ENCODE results near the gene TBC1D16. TPM values are rescaled to one million over a fixed set of nuclear protein-coding genes. Genes with fewer than 3 reads are reported as not detected.

TBC1D16 gene
- total RNA-seq, 1 experiment from 2014 or later, result 35.9 TPM

DNA sequence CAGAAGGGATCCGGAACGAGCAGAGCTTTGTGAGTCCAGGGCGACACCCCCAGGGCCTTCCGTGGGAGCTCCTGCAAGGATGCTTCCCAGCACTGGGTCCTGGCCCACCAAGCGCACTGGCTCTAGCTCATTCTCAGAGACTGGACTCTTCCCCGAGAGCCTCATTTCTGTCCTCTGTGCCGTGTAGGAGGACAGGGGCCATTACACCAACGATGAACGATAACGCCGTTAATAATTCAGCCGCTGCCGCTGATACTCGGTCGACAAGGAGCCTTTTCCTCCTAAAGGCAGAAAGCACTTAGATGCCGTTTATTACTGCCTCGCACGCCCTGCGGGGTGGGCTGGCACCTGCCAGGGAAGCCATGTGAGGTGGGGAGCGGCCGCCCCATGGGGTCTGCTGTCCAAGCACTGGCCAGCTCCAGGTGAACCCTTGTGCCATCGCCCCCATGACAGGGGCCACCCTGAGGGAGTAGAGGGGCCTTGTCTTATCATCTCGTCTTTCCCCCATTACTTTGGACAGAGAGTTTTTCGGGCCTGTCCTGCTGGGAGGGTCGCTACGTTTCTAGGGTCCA lies 33.5 kb downstream of the TBC1D16 start:
- Mint-ChIP-seq H3K27ac (ENCODE audit: unreplicated experiment) (no peak overlapping the region), H3K27me3 (ENCODE audit: unreplicated experiment) (no peaks in the 10 kb centered on the region), H3K36me3 (ENCODE audit: insufficient read depth, unreplicated experiment) (peaks cover 10% of the 10 kb centered on the region), H3K9me3 (ENCODE audit: low read depth, unreplicated experiment) (no peaks in the 10 kb centered on the region), H3K4me3 (ENCODE audit: low read depth, unreplicated experiment) (no peak overlapping the region), H3K4me1 (ENCODE audit: low read depth, unreplicated experiment) (peaks cover 20% of the 10 kb centered on the region)
- DNase-seq, result no peak
- intact Hi-C loops (cut with micrococcal nuclease; ENCODE audit: unreplicated experiment), result no loop called here
- CTCF ChIA-PET, result no interaction called here
- BruUV-seq (replicated peaks), result no TSS peak
- TF ChIP-seq, protein P1, sequence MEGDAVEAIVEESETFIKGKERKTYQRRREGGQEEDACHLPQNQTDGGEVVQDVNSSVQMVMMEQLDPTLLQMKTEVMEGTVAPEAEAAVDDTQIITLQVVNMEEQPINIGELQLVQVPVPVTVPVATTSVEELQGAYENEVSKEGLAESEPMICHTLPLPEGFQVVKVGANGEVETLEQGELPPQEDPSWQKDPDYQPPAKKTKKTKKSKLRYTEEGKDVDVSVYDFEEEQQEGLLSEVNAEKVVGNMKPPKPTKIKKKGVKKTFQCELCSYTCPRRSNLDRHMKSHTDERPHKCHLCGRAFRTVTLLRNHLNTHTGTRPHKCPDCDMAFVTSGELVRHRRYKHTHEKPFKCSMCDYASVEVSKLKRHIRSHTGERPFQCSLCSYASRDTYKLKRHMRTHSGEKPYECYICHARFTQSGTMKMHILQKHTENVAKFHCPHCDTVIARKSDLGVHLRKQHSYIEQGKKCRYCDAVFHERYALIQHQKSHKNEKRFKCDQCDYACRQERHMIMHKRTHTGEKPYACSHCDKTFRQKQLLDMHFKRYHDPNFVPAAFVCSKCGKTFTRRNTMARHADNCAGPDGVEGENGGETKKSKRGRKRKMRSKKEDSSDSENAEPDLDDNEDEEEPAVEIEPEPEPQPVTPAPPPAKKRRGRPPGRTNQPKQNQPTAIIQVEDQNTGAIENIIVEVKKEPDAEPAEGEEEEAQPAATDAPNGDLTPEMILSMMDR (IDR thresholded peaks at IDR 0.05; ENCODE audit: unreplicated experiment), result no peak

DNA sequence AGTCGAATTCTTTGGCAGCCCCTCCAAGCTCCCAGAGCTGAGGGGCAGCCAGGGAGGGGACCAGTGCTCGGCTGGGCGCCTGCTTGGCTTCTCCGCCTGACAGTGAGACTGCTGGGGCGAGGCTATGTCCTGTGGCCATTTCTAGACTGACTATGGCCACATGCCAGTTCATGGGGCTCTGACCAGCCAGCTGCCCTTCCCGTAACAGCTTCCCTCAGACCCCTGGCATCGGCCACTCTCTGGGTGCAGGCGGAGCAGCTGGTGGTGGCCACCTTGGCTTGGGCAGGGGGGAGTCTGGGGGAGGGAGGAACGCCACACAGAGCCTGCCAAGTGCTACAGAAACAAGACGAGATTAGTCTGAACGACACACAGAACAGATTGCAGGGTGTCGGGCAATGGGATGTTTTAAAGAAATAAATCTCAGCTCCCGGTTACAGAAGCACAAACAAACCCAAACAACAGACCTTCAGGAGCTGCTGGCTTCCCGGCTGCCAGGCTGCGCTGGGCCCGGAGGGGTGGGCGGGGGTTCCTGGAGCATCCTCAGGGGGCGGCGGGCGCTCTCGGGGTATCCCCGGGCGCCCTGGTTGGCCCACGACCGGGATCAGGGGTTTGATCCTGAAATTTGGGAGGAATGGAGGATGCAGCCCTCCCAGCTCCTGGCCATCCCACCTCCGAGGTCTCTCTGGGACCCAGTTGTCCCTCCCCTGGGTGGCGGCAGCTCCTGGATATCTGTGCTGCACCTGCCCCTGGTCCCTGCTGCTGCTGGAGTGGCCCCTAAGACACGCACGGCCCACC lies 34.5 kb downstream of the TBC1D16 start:
- H3K36me3 Mint-ChIP-seq (ENCODE audit: insufficient read depth, unreplicated experiment), result peaks cover 10% of the 10 kb centered on the region
- CTCF ChIA-PET, result interaction anchor here (0.6 kb wide), 1 partner anchor 119 kb away, joined by 3 read pairs; no protein-coding TSS in a partner anchor
- H3K9me3 Mint-ChIP-seq (ENCODE audit: low read depth, unreplicated experiment), result no peaks in the 10 kb centered on the region
- H3K27ac Mint-ChIP-seq (ENCODE audit: unreplicated experiment), result no peak overlapping the region
- TF ChIP-seq, protein P1 (IDR thresholded peaks at IDR 0.05; ENCODE audit: unreplicated experiment), result no peak
- peaks cover 16% of the 10 kb centered on the region for H3K4me1 Mint-ChIP-seq (ENCODE audit: low read depth, unreplicated experiment)
- H3K4me3 Mint-ChIP-seq (ENCODE audit: low read depth, unreplicated experiment), result no peak overlapping the region
- intact Hi-C loops (cut with micrococcal nuclease; ENCODE audit: unreplicated experiment), result no loop called here
- no peaks in the 10 kb centered on the region for H3K27me3 Mint-ChIP-seq (ENCODE audit: unreplicated experiment)
- BruUV-seq (replicated peaks), result no TSS peak
- DNase-seq, result no peak

DNA sequence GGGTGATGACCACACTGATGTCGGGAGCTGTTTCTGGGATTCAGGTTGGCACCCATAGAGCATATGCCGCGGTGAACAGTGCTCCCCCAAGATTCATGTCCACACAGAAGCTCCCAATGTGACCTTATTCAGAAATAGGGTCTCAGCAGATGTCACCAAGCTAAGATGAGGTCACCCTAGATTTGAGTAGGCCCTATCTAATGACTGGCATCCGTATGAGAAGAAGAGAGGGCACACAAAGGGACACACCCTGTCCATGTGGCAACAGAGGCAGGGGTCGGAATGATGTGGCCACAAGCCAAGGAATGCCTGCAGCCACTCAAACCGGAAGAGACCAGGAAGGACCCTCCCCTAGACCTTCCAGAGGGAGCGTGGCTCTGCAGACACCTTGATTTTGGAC lies 35.5 kb downstream of the TBC1D16 start:
- H3K4me3 Mint-ChIP-seq (ENCODE audit: low read depth, unreplicated experiment), result no peak overlapping the region
- TF ChIP-seq, protein P1 (IDR thresholded peaks at IDR 0.05; ENCODE audit: unreplicated experiment), result no peak
- intact Hi-C loops (cut with micrococcal nuclease; ENCODE audit: unreplicated experiment), result no loop called here
- no peak for DNase-seq
- no peak overlapping the region for H3K27ac Mint-ChIP-seq (ENCODE audit: unreplicated experiment)
- H3K4me1 Mint-ChIP-seq (ENCODE audit: low read depth, unreplicated experiment), result peaks cover 11% of the 10 kb centered on the region
- H3K9me3 Mint-ChIP-seq (ENCODE audit: low read depth, unreplicated experiment), result no peaks in the 10 kb centered on the region
- H3K27me3 Mint-ChIP-seq (ENCODE audit: unreplicated experiment), result no peaks in the 10 kb centered on the region
- BruUV-seq (replicated peaks), result no TSS peak
- H3K36me3 Mint-ChIP-seq (ENCODE audit: insufficient read depth, unreplicated experiment), result peaks cover 10% of the 10 kb centered on the region
- CTCF ChIA-PET, result interaction anchor here (0.5 to 0.6 kb wide), 2 partner anchors 138 to 148 kb away, joined by 3 read pairs; no protein-coding TSS in a partner anchor

DNA sequence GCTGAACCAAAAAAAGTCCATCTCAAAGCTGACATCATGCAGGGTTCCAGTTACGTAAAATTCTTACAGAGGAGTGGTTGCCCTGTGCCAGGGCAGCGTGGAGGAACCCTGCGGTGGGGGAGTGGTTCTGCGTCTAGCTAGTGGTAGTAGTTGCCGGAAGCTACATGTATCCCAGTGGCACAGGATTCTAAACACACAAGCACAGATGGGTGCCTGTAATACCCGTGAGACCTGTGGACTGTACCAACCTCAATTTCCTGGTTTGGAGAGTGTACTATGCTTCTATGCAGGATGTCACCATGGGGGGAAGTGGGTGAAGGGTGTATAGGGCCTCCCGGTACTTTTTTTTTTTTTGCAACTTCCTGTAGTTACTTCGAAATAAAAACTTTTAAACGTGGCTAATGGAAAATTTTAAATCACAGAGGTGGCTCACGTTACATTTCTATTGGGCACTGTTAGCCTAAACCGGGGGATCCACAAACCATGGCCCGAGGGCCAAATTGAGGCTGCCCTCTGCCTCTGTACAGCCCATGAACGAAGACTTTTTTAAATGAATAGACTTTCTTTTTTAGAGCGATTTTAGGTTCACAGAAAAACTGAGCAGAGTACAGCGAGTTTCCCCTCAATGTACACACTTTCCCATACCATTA lies 38.5 kb downstream of the TBC1D16 start:
- no peaks in the 10 kb centered on the region for H3K27me3 Mint-ChIP-seq (ENCODE audit: unreplicated experiment)
- DNase-seq, result no peak
- CTCF ChIA-PET, result no interaction called here
- H3K27ac Mint-ChIP-seq (ENCODE audit: unreplicated experiment), result no peak overlapping the region
- TF ChIP-seq, protein P1 (IDR thresholded peaks at IDR 0.05; ENCODE audit: unreplicated experiment), result no peak
- intact Hi-C loops (cut with micrococcal nuclease; ENCODE audit: unreplicated experiment), result no loop called here
- H3K4me1 Mint-ChIP-seq (ENCODE audit: low read depth, unreplicated experiment), result peaks cover 21% of the 10 kb centered on the region
- no peak overlapping the region for H3K4me3 Mint-ChIP-seq (ENCODE audit: low read depth, unreplicated experiment)
- BruUV-seq (replicated peaks), result no TSS peak
- H3K36me3 Mint-ChIP-seq (ENCODE audit: insufficient read depth, unreplicated experiment), result peaks cover 24% of the 10 kb centered on the region
- no peaks in the 10 kb centered on the region for H3K9me3 Mint-ChIP-seq (ENCODE audit: low read depth, unreplicated experiment)
